ENCODE results near the gene RIPK3.

The RIPK3 gene

DNA sequence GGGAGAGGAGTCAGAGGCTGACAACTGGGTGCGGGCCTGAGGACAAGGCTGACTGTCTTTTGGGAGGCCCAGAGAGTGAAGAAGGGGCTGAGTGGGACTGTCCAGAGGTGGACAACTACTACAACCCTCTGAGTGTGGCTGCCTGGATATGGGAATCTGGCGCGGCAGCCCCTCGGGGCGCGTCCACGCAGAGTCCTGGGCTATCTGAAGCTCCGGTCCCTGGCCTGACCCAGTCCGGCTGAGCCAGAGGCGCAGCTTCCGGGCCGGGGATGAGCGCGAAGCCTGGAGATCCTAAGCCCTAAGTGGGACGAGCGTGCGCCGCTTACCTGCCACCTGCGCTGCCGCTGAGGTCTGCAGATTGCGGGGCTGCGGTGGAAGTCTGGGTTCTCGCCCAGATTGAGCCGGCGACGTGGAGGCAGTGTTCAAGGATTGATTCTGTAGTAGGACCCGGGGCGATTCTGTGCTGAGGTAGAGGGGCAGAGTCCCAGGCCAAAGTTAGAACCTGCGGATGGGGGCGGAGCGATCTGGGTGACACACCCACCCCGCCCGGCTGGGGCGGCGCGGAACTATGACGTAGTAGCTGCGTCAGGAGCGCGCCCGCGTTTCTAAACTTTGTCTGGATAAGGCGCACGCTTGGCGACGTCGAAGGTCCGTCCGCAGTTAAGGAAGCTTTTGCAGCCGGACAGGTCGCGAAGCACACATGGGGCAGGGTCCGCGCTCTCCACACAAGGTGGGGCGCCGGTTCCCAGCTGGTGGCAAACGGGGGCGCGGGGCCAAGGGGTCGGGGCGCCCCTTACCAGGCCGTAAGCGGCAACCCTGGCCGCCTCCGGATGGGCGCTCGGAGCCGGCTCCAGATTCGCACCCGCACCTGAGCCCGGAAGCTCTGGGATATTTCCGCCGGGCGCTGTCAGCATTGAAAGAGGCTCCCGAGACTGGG is 40.3 kb downstream of the RIPK3 start, which contains the start of the genes DHRS1 and NOP9:
Gene DHRS1, minus strand, starts transcription at position 526 of the 937 bp plus-strand sequence. CDS start 674 bp downstream, outside the sequence.
Gene NOP9, plus strand, starts transcription at position 596 of the 937 bp plus-strand sequence. Its CDS starts 105 bp downstream, at position 701.
- peak; percentile 22 to 31 for DNase-seq

GRCh38 chr14:24298892-24299254 is 40.9 kb downstream of the RIPK3 start:
- DNase-seq = no peak

GRCh38 chr14:24297190-24297964 is 42.4 kb downstream of the RIPK3 start:
- DNase-seq = no peak

DNA sequence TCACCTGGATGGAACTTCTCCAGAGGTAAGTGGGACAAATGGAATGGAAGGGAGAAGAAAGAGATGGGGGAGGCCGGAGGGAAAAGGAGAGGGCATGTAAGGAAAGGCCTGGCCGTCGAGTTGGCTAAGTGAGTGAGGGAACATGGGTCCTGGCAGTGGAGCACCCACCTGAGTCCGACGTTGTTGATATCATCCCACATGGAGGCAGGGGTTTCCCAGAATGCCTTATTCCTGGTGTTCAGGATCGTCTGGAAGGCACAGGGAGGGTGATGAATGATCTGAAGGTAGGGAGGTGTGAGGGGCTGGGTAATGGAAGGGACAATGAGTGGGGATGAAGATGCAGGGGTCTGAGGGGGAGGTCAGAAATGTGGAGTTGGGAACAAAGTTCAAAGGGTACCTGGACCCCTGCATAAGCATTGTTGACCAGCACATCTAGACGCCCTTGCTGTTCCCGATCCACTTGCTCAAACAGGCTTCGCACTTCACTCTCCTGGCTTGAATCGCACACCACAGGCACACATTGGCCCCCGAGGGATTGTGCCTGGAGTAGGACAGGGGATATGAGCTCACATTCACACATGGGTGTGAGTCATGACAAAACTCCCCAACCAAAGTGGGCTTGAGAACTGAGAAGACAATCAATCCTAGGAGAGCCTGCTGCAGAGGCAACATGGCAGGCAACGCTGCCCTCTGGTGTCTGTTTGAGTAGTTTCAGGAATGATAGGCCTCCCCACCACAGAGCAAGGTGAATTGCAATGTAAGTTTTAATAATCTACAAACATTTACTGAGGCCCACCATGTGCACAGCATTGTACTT is 43.2 kb downstream of the RIPK3 start:
- no peak for DNase-seq

GRCh38 chr14:24293525-24293924 is 46.3 kb downstream of the RIPK3 start:
- no peak for DNase-seq

GRCh38 chr14:24292118-24292807 is 47.5 kb downstream of the RIPK3 start:
- no peak for DNase-seq

- DNase-seq = no peak
Measured at GRCh38 chr14:24291446-24292117, 48.2 kb downstream of the RIPK3 start.

DNA sequence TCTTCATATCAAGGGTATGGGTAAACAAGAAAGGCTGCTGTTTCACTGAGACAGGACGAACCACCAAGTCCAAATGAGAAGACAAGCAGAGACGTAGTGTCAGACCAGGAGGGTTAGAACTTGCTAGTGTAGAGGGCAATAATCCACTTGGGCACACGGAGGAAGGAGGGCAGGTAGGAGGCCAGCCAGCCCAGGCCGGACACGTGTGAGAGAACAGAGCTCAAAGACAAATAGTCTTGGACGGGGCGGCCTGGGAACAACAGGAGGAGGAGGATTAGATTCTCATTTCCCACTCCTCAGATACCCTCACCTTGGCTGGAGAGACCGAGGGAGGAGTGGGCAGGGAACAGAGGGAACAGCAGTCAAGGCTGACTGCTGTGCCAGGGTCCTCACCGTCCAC is 49.0 kb downstream of the RIPK3 start:
- DNase-seq = no peak

DNA sequence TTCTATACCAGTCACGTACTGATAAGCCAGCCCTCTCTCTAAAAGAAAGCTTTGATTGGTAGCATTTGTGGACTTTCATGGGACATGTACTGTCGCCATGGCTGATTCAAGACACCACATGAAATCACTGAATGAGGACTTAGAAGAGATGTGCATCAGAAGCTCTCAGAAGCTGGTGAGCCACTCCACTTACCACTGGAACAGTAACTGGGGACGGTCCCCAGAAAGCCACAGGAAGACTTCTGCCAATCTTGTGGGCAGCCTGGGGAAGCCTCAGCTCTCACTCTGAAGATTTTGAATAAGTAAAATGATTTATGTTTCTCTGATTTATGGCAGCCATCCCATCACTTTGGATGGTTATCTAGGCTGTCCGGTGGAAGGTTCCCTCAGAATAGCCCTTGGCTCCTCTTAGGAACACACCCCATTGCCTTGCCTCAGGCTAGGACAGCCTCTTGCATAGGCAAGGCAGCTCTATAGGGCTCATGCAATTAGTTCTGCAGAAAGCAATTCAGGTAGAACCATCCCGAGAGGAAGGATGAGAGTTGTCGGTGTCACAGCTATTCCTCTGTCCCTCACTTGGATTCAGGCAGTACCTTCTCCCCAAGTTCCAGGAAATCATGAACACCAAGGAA is 50.0 kb downstream of the RIPK3 start:
- no peak for DNase-seq

GRCh38 chr14:24286996-24287395 is 52.8 kb downstream of the RIPK3 start:
- no peak for DNase-seq
